T-cell (primary cell): Measurements from ENCODE around the gene STON2. TPM values are rescaled to one million over a fixed set of nuclear protein-coding genes. Genes with fewer than 3 reads are reported as not detected.

Experiments used
- ATAC-seq, 4 experiments: fragments of 200-7000 bp in 3 of 4; fragments of 150-1000 bp in 1 of 4; cut with Tn5 transposase; replicated peaks in 1 of 4; 1 replicate in 3 of 4; 2 replicates in 1 of 4; pipeline ENCODE4 v1.10.0; 2021; ENCODE audit warnings: moderate library complexity in 3 of 4, mild to moderate bottlenecking in 2 of 4, moderate number of reproducible peaks in 1 of 4
- CTCF ChIA-PET, 2 donors: fragments of 300-600 bp; sonication (Branson Sonifier 250); formaldehyde crosslinking; loops; one replicate each; lab custom pipeline; 2022; ENCODE audit warnings: antibody characterized with exemption in 2 of 2; lab: Charles Lee
- POLR2A ChIA-PET, 2 donors: fragments of 300-600 bp; sonication (Branson Sonifier 250); formaldehyde crosslinking; loops; one replicate each; lab custom pipeline; 2022; ENCODE audit warnings: antibody characterized with exemption in 2 of 2; lab: Charles Lee
- DNase-seq, 35 experiments: peaks; one replicate each; pipeline versions ENCODE4 v3.0.0 to v3.0.0-alpha.2; 2013 to 2023
- H3K27ac ChIP-seq: one replicate; pipeline ENCODE4 v1.5.1; 2013; ENCODE audit warnings: low read length
- H3K27me3 ChIP-seq, 2 experiments: replicated peaks in 1 of 2; 1 replicate in 1 of 2; 2 replicates in 1 of 2; pipeline versions ENCODE4 v1.6.1 to v1.7.0; 2013; ENCODE audit warnings: low read length in 1 of 2, mixed read lengths in 1 of 2; ENCODE audit not compliant: control insufficient read depth in 2 of 2, insufficient read depth in 2 of 2; ENCODE audit errors: extremely low read depth in 1 of 2
- H3K36me3 ChIP-seq, 2 donors: 1 replicate in 1 of 2; 2 replicates in 1 of 2; pipeline versions ENCODE4 v1.6.1 to v1.7.0; 2013; ENCODE audit warnings: low read length in 1 of 2; ENCODE audit not compliant: control insufficient read depth in 2 of 2, insufficient read depth in 1 of 2; ENCODE audit errors: extremely low read depth in 1 of 2
- H3K4me1 ChIP-seq, 2 experiments: 1 replicate in 1 of 2; 2 replicates in 1 of 2; pipeline versions ENCODE4 v1.6.1 to v1.7.0; 2013; ENCODE audit warnings: low read length in 2 of 2, mixed read lengths in 1 of 2; ENCODE audit not compliant: insufficient read depth in 2 of 2, control insufficient read depth in 1 of 2; ENCODE audit errors: extremely low read depth in 1 of 2
- H3K4me3 ChIP-seq, 2 donors: 1 replicate in 1 of 2; 2 replicates in 1 of 2; pipeline versions ENCODE4 v1.5.1 to v1.7.0; 2013; ENCODE audit warnings: mild to moderate bottlenecking in 2 of 2, low read length in 1 of 2, moderate library complexity in 1 of 2; ENCODE audit not compliant: control insufficient read depth in 1 of 2; ENCODE audit errors: extremely low read depth in 1 of 2
- H3K9me3 ChIP-seq: 2 replicates; pipeline ENCODE4 v1.7.0; 2013
- H3K27ac Mint-ChIP-seq, 2 donors: one replicate each; pipeline ENCODE4 v1.8.0; 2020 to 2021; ENCODE audit warnings: mild to moderate bottlenecking in 2 of 2, mixed read lengths in 2 of 2
- H3K27me3 Mint-ChIP-seq, 2 donors: one replicate each; pipeline ENCODE4 v1.8.0; 2021 to 2022; ENCODE audit warnings: mixed read lengths in 2 of 2
- H3K36me3 Mint-ChIP-seq: one replicate; pipeline ENCODE4 v1.8.0; 2021; ENCODE audit warnings: mixed read lengths
- H3K4me1 Mint-ChIP-seq, 3 donors: one replicate each; pipeline ENCODE4 v1.8.0; 2020 to 2022; ENCODE audit warnings: mixed read lengths in 3 of 3, mild to moderate bottlenecking in 1 of 3
- H3K4me3 Mint-ChIP-seq, 3 donors: one replicate each; pipeline ENCODE4 v1.8.0; 2020 to 2022; ENCODE audit warnings: mild to moderate bottlenecking in 3 of 3, mixed read lengths in 3 of 3, moderate library complexity in 3 of 3
- H3K9me3 Mint-ChIP-seq, 3 donors: one replicate each; pipeline ENCODE4 v1.8.0; 2020 to 2022; ENCODE audit warnings: mixed read lengths in 3 of 3
- whole genome bisulfite sequencing: methylation state at CpG from one replicate; pipeline ENCODE4 v1.1.5; 2013; ENCODE audit warnings: missing lambda C conversion rate; ENCODE audit not compliant: insufficient coverage; 5-methylcytosine and 5-hydroxymethylcytosine counted together
- total RNA-seq, 35 experiments: library from RNA in 6 of 35; stranded (reverse) in 6 of 35; fragments of 120-200 nt in 1 of 35; gene quantifications; one replicate each; pipeline versions ENCODE4 v1.2.1 to v1.2.4 and lab custom pipeline; 2013 to 2026

The STON2 gene
- total RNA-seq, 5 donors from 2014 or later (not counting 1 experiment from before 2014, with no cell fraction given), result 0.22 to 1.8 (median 0.40) TPM

DNA sequence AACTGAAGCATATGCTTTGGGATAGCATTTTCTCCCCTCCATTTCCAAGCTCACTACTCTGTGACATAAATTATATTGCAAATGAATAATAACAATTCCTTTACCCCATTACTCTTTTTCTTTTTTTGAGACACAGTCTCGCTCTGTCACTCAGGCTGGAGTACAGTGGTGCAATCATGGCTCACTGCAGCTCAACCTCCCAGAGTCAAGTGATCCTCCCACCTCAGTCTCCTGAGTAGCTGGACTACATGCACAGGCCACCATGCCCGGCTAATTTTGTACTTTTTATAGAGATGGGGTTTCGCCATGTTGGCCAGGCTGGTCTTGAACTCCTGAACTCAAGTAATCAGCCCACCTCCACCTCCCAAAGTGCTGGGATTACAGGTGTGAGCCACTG, 130.1 kb downstream of the STON2 start:
- H3K4me1 ChIP-seq, result peaks cover 0 to 14% of the 10 kb centered on the region in 2 experiments
- no peak for DNase-seq
- H3K4me3 ChIP-seq, result no peak overlapping the region
- no peaks in the 10 kb centered on the region for H3K36me3 Mint-ChIP-seq
- CTCF ChIA-PET, result interaction anchor here (0.6 to 2.9 kb wide), 8 partner anchors 17 to 194 kb away, joined by 3 to 21 read pairs (median 4); no protein-coding TSS in a partner anchor
- peaks cover 12 to 17% of the 10 kb centered on the region in 2 donors for H3K27me3 Mint-ChIP-seq
- WGBS, result no CpG with 5 or more reads among the region's 3 CpGs
- no peak overlapping the region for H3K27ac ChIP-seq
- no peaks in the 10 kb centered on the region for H3K9me3 Mint-ChIP-seq
- no peaks in the 10 kb centered on the region for H3K36me3 ChIP-seq
- peaks cover 0 to 6% (median 4%) of the 10 kb centered on the region in 3 donors for H3K4me1 Mint-ChIP-seq
- no peak overlapping the region for H3K4me3 Mint-ChIP-seq
- peaks cover 0 to 4% of the 10 kb centered on the region in 2 experiments for H3K27me3 ChIP-seq
- no peak for ATAC-seq
- POLR2A ChIA-PET, result no interaction called here
- H3K27ac Mint-ChIP-seq, result no peak overlapping the region
- no peaks in the 10 kb centered on the region for H3K9me3 ChIP-seq

GRCh38 chr14:81269100-81269978, 130.8 kb downstream of the STON2 start:
- H3K27ac Mint-ChIP-seq, result no peak overlapping the region
- WGBS, result 77% methylated on average over 2 of the region's 7 CpGs
- ATAC-seq (peak; percentile 37 to 67 (median 48)), DNase-seq (peak in 1 of 35 experiments; percentile 59)
- Histone ChIP-seq H3K4me3 (no peak overlapping the region), H3K27me3 (peaks cover 0 to 4% of the 10 kb centered on the region in 2 experiments), H3K9me3 (no peaks in the 10 kb centered on the region), H3K27ac (no peak overlapping the region), H3K36me3 (no peaks in the 10 kb centered on the region), H3K4me1 (peaks cover 0 to 14% of the 10 kb centered on the region in 2 experiments)
- peaks cover 10 to 17% of the 10 kb centered on the region in 2 donors for H3K27me3 Mint-ChIP-seq
- no peaks in the 10 kb centered on the region for H3K36me3 Mint-ChIP-seq
- H3K9me3 Mint-ChIP-seq, result no peaks in the 10 kb centered on the region
- H3K4me1 Mint-ChIP-seq, result peaks cover 0 to 6% (median 4%) of the 10 kb centered on the region in 3 donors
- CTCF ChIA-PET, result interaction anchor here (0.6 to 2.9 kb wide), 16 partner anchors 9 to 195 kb away, joined by 3 to 21 read pairs (median 3); partner anchors contain the start of gene GTF2A1 (in 1 of the 2)
- H3K4me3 Mint-ChIP-seq, result no peak overlapping the region
- POLR2A ChIA-PET, result no interaction called here

DNA sequence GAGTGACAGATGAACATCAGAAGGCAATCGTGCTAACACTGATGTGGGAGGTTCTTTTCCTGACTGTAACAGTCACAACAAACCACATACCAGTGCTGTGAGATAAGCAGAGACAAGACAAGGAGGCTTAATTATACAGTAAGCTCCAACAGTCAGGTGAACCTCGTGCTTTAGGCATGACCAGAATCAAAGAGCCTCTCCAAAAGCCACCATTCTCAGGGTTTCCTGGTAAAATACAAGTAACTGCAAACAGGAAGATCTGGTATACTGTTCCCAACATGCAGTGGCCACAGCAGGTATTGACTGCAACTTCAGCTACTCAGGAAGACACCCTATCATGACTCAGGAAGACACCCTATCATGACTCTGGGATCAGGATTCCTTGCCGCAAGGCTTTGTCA, 132.1 kb downstream of the STON2 start:
- H3K36me3 ChIP-seq, result no peaks in the 10 kb centered on the region
- POLR2A ChIA-PET, result no interaction called here
- ATAC-seq, result peak in 2 of 4 experiments; percentile 35 to 46
- H3K9me3 ChIP-seq, result no peaks in the 10 kb centered on the region
- H3K27ac Mint-ChIP-seq, result no peak overlapping the region
- peaks cover 0 to 4% of the 10 kb centered on the region in 2 experiments for H3K27me3 ChIP-seq
- peaks cover 0 to 14% of the 10 kb centered on the region in 2 experiments for H3K4me1 ChIP-seq
- H3K27ac ChIP-seq, result no peak overlapping the region
- CTCF ChIA-PET, result interaction anchor here (0.7 to 1.8 kb wide), 6 partner anchors 33 to 197 kb away, joined by 3 to 6 read pairs (median 4); no protein-coding TSS in a partner anchor
- H3K9me3 Mint-ChIP-seq, result no peaks in the 10 kb centered on the region
- H3K4me3 ChIP-seq, result no peak overlapping the region
- no peaks in the 10 kb centered on the region for H3K36me3 Mint-ChIP-seq
- peaks cover 10 to 22% of the 10 kb centered on the region in 2 donors for H3K27me3 Mint-ChIP-seq
- peak in 1 of 35 experiments; percentile 6 for DNase-seq
- 20% methylated on average over 2 of the region's 3 CpGs for WGBS
- H3K4me1 Mint-ChIP-seq, result peaks cover 0 to 6% (median 4%) of the 10 kb centered on the region in 3 donors
- no peak overlapping the region for H3K4me3 Mint-ChIP-seq

GRCh38 chr14:81265636-81266169, 134.4 kb downstream of the STON2 start:
- ATAC-seq (no peak), DNase-seq (no peak)
- Mint-ChIP-seq H3K27ac (no peak overlapping the region), H3K36me3 (no peaks in the 10 kb centered on the region), H3K4me3 (no peak overlapping the region), H3K4me1 (peaks cover 0 to 6% (median 4%) of the 10 kb centered on the region in 3 donors), H3K9me3 (no peaks in the 10 kb centered on the region), H3K27me3 (peaks cover 22 to 29% of the 10 kb centered on the region in 2 donors)
- H3K4me3 ChIP-seq, result no peak overlapping the region
- CTCF ChIA-PET, result interaction anchor here in 1 of 2 donors (0.6 to 1.9 kb wide), 3 partner anchors 186 to 199 kb away, joined by 3 to 9 read pairs (median 3); no protein-coding TSS in a partner anchor
- H3K27me3 ChIP-seq, result peaks cover 0 to 4% of the 10 kb centered on the region in 2 experiments
- peaks cover 0 to 14% of the 10 kb centered on the region in 2 experiments for H3K4me1 ChIP-seq
- POLR2A ChIA-PET, result interaction anchor here in 1 of 2 donors (0.6 kb wide), 1 partner anchor 14 kb away, joined by 3 read pairs; no protein-coding TSS in a partner anchor
- no peaks in the 10 kb centered on the region for H3K9me3 ChIP-seq
- H3K36me3 ChIP-seq, result no peaks in the 10 kb centered on the region
- H3K27ac ChIP-seq, result no peak overlapping the region
- no CpG with 5 or more reads among the region's 3 CpGs for WGBS

- Histone ChIP-seq H3K9me3 (no peaks in the 10 kb centered on the region), H3K27me3 (peaks cover 0 to 4% of the 10 kb centered on the region in 2 experiments), H3K27ac (no peak overlapping the region), H3K36me3 (no peaks in the 10 kb centered on the region), H3K4me1 (peaks cover 0 to 14% of the 10 kb centered on the region in 2 experiments), H3K4me3 (no peak overlapping the region)
- Mint-ChIP-seq H3K36me3 (no peaks in the 10 kb centered on the region), H3K4me1 (peaks cover 0 to 6% (median 4%) of the 10 kb centered on the region in 3 donors), H3K27ac (no peak overlapping the region), H3K9me3 (no peaks in the 10 kb centered on the region), H3K4me3 (no peak overlapping the region), H3K27me3 (peaks cover 19 to 36% of the 10 kb centered on the region in 2 donors)
- ATAC-seq, result no peak
- ChIA-PET CTCF (interaction anchor here in 1 of 2 donors (1.9 kb wide), 1 partner anchor 200 kb away, joined by 9 read pairs; no protein-coding TSS in a partner anchor), POLR2A (no interaction called here)
- WGBS, result no CpG with 5 or more reads among the region's 1 CpG
- no peak for DNase-seq
Measured at GRCh38 chr14:81264671-81265070, 135.5 kb downstream of the STON2 start.
